ENCODE measurements around the gene ADD1. TPM values are rescaled to one million over a fixed set of nuclear protein-coding genes. Genes with fewer than 3 reads are reported as not detected.

Gene ADD1
- total RNA-seq, 1 donor from 2014 or later = 276 TPM

DNA sequence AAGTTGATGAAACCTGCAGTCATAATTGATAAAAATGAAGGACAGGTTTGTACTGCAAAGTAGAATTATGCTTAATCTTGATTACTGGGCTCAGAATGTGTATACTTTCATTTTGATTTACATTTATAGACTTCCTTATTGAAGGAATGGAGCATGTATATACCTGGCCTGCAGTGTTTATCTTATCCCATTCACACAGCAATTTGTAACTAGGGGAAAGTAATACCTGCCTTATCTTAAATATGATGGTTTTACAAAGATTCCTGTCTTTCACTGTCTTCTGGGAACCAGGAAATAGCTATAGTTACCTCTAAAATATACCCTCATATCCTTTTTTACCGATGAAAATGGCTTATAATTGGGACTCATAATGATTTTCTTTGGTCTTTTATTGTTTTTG lies 29.7 kb downstream of the ADD1 start:
- H3K9me3 Mint-ChIP-seq (ENCODE audit: unreplicated experiment) = peaks cover 5% of the 10 kb centered on the region
- H3K4me3 Mint-ChIP-seq (ENCODE audit: unreplicated experiment) = no peak overlapping the region
- DNase-seq = no peak
- H3K27me3 Mint-ChIP-seq (ENCODE audit: unreplicated experiment) = peaks cover 7% of the 10 kb centered on the region
- H3K36me3 Mint-ChIP-seq (ENCODE audit: unreplicated experiment) = peaks cover 4% of the 10 kb centered on the region
- H3K27ac Mint-ChIP-seq (ENCODE audit: unreplicated experiment) = no peak overlapping the region
- TF ChIP-seq CTCF (IDR thresholded peaks at IDR 0.05; ENCODE audit: partially characterized antibody, unreplicated experiment) = no peak
- H3K4me1 Mint-ChIP-seq (ENCODE audit: low read depth, unreplicated experiment) = peaks cover 45% of the 10 kb centered on the region

DNA sequence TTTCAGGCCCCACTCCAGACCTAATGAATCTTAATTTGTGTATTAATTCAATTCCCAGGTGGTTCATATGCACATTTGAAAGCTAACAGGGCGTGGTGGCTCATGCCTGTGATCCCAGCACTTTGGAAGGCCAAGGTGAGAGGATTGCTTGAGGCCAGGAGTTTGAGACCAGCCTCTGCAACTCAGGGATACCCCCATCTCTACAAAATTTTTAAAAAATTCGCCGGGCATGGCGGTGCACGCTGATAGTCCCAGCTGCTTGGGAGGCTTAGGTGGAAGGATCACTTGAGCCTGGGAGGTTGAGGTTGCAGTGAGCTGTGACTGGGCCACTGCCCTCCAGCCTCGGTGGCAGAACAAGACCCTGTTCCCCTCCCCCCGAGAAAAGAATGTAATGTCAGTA lies 31.2 kb downstream of the ADD1 start:
- H3K4me3 Mint-ChIP-seq (ENCODE audit: unreplicated experiment) = no peak overlapping the region
- peaks cover 34% of the 10 kb centered on the region for H3K4me1 Mint-ChIP-seq (ENCODE audit: low read depth, unreplicated experiment)
- TF ChIP-seq CTCF (IDR thresholded peaks at IDR 0.05; ENCODE audit: partially characterized antibody, unreplicated experiment) = no peak
- peaks cover 6% of the 10 kb centered on the region for H3K36me3 Mint-ChIP-seq (ENCODE audit: unreplicated experiment)
- DNase-seq = no peak
- no peak overlapping the region for H3K27ac Mint-ChIP-seq (ENCODE audit: unreplicated experiment)
- H3K9me3 Mint-ChIP-seq (ENCODE audit: unreplicated experiment) = peaks cover 4% of the 10 kb centered on the region
- peaks cover 7% of the 10 kb centered on the region for H3K27me3 Mint-ChIP-seq (ENCODE audit: unreplicated experiment)

DNA sequence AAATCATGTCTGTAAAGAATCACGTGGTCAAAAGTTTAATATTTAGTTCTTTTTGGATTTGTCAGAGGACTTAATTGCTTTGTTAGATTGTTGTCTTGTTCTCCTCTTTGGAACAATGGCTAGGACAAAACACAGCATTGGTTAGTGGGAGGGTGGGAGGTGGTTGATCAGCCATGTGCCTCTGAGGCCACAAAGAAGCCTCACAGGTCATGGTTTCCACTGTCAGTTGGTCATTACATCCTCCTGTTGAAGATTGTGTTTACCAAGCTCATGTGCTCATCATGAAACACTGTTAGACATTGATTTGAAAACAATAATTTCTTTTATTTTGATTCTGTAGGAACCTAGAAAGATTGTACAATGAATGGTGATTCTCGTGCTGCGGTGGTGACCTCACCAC lies 31.9 kb downstream of the ADD1 start:
- peaks cover 6% of the 10 kb centered on the region for H3K36me3 Mint-ChIP-seq (ENCODE audit: unreplicated experiment)
- H3K4me3 Mint-ChIP-seq (ENCODE audit: unreplicated experiment) = no peak overlapping the region
- DNase-seq = no peak
- no peak for TF ChIP-seq CTCF (IDR thresholded peaks at IDR 0.05; ENCODE audit: partially characterized antibody, unreplicated experiment)
- peaks cover 7% of the 10 kb centered on the region for H3K27me3 Mint-ChIP-seq (ENCODE audit: unreplicated experiment)
- H3K4me1 Mint-ChIP-seq (ENCODE audit: low read depth, unreplicated experiment) = peaks cover 31% of the 10 kb centered on the region
- H3K27ac Mint-ChIP-seq (ENCODE audit: unreplicated experiment) = no peak overlapping the region
- H3K9me3 Mint-ChIP-seq (ENCODE audit: unreplicated experiment) = peaks cover 4% of the 10 kb centered on the region

- no peak overlapping the region for H3K4me3 Mint-ChIP-seq (ENCODE audit: unreplicated experiment)
- H3K36me3 Mint-ChIP-seq (ENCODE audit: unreplicated experiment) = peaks cover 6% of the 10 kb centered on the region
- peak overlapping the region; percentile 65 for H3K27ac Mint-ChIP-seq (ENCODE audit: unreplicated experiment)
- peaks cover 4% of the 10 kb centered on the region for H3K27me3 Mint-ChIP-seq (ENCODE audit: unreplicated experiment)
- peaks cover 2% of the 10 kb centered on the region for H3K9me3 Mint-ChIP-seq (ENCODE audit: unreplicated experiment)
- no peak for DNase-seq
- peaks cover 18% of the 10 kb centered on the region for H3K4me1 Mint-ChIP-seq (ENCODE audit: low read depth, unreplicated experiment)
- no peak for TF ChIP-seq CTCF (IDR thresholded peaks at IDR 0.05; ENCODE audit: partially characterized antibody, unreplicated experiment)
Measured at GRCh38 chr4:2878346-2878745, 34.7 kb downstream of the ADD1 start.

DNA sequence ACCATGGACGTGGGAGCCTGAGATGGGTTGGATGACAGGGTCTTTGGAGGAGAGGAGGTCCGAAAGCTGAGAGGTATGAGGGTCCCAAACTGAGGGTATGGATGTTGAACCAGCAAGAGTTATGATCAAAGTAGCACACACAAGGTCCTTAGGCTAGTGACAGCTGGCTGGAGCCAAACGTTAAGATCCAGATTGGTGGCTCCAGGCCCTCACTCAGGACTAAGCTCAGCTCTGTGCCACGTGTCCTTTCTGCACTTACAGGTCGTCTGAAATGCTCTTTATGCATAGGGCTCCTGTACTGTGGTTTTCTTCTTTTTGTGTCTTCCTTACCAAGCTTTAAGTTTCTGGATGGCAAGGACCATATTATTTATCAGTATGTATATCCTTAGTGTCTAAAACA lies 35.4 kb downstream of the ADD1 start:
- peaks cover 6% of the 10 kb centered on the region for H3K36me3 Mint-ChIP-seq (ENCODE audit: unreplicated experiment)
- peaks cover 2% of the 10 kb centered on the region for H3K9me3 Mint-ChIP-seq (ENCODE audit: unreplicated experiment)
- DNase-seq = no peak
- H3K4me1 Mint-ChIP-seq (ENCODE audit: low read depth, unreplicated experiment) = peaks cover 18% of the 10 kb centered on the region
- H3K4me3 Mint-ChIP-seq (ENCODE audit: unreplicated experiment) = no peak overlapping the region
- TF ChIP-seq CTCF (IDR thresholded peaks at IDR 0.05; ENCODE audit: partially characterized antibody, unreplicated experiment) = no peak
- peak overlapping the region; percentile 65 for H3K27ac Mint-ChIP-seq (ENCODE audit: unreplicated experiment)
- H3K27me3 Mint-ChIP-seq (ENCODE audit: unreplicated experiment) = peaks cover 4% of the 10 kb centered on the region
